ENCODE data around the gene TRAF2. TPM values are rescaled to one million over a fixed set of nuclear protein-coding genes. Genes with fewer than 3 reads are reported as not detected.

Gene TRAF2
- total and polyA plus RNA-seq, 9 of the 15 experiments (the other 6 are each of a cell fraction or from before 2014, with no cell fraction given): 0.24 to 45.2 (median 18.0) TPM

- no peak for TF ChIP-seq AFF1 (IDR thresholded peaks at IDR 0.05; ENCODE audit: low read depth in 1 of 2, partially characterized antibody in 2 of 2)
- peak in 1 of 2 experiments; percentile 75; a peak in 2 of 4 replicates for TF ChIP-seq SIN3A (IDR thresholded peaks at IDR 0.05; ENCODE audit: borderline replicate concordance in 2 of 2, control insufficient read depth in 1 of 2, low read depth in 2 of 2, low read length in 2 of 2)
- peak; percentile 42; the same call in 1 of the 2 replicates for TF ChIP-seq ARID1B (IDR thresholded peaks at IDR 0.05)
- 0 out of 2 replicates have a peak, but pooled peaks have one; percentile 59 for TF ChIP-seq SMARCE1 (IDR thresholded peaks at IDR 0.05)
- TF ChIP-seq RFX7 (CRISPR knock-in tag; IDR thresholded peaks at IDR 0.05): no peak
- TF ChIP-seq ZNF830 (CRISPR knock-in tag; IDR thresholded peaks at IDR 0.05): no peak
- TF ChIP-seq MEIS2 (IDR thresholded peaks at IDR 0.05; ENCODE audit: partially characterized antibody): peak; percentile 66
- no peak for TF ChIP-seq HMBOX1 (IDR thresholded peaks at IDR 0.05)
- TF ChIP-seq AFF4 (CRISPR knock-in tag; IDR thresholded peaks at IDR 0.05): no peak
- no peak for TF ChIP-seq MCM2 (IDR thresholded peaks at IDR 0.05; ENCODE audit: low read depth)
- TF ChIP-seq FOS (IDR thresholded peaks at IDR 0.05; ENCODE audit: extremely low read depth, insufficient read length): peak; percentile 24
- TF ChIP-seq MYC (IDR thresholded peaks at IDR 0.05; ENCODE audit: low read depth, low read length): peak; percentile 81
- TF ChIP-seq MYC (CRISPR knock-in tag; IDR thresholded peaks at IDR 0.05; ENCODE audit: borderline replicate concordance, low read depth): no peak
- TF ChIP-seq SRSF9 (IDR thresholded peaks at IDR 0.05; ENCODE audit: borderline replicate concordance, low read depth, low read length): no peak
- TF ChIP-seq STAT5A (IDR thresholded peaks at IDR 0.05; ENCODE audit: borderline replicate concordance, low read length): no peak
- TF ChIP-seq PKNOX1 (IDR thresholded peaks at IDR 0.05): peak; percentile 19; the same call in 1 of the 2 replicates
Measured at GRCh38 chr9:136882109-136882946, 4.0 kb upstream of the TRAF2 start (continued).
